Skin of body (tissue), 2 donors: ENCODE data around the gene ADAT1. TPM values are rescaled to one million over a fixed set of nuclear protein-coding genes. Genes with fewer than 3 reads are reported as not detected.
"Not testable (repeated sequence)": the region's sequence is repeated elsewhere in the genome, so short reads cannot be mapped to it uniquely, and the experiment has no call there.

ENCODE experiments used
- DNase-seq: peaks from one replicate; lab custom pipeline; 2025; lab: John Stamatoyannopoulos, UW
- total RNA-seq: library from RNA; depleted of rRNA; stranded (reverse); fragments of >200 nt; gene quantifications from one replicate; pipeline ENCODE4 v1.2.3, GENCODE V29; 2014

Gene ADAT1
- total RNA-seq, 1 donor from 2014 or later, result 30.3 TPM

- no peak for DNase-seq
Measured at GRCh38 chr16:75620326-75621169, 2.5 kb downstream of the ADAT1 start.

DNA sequence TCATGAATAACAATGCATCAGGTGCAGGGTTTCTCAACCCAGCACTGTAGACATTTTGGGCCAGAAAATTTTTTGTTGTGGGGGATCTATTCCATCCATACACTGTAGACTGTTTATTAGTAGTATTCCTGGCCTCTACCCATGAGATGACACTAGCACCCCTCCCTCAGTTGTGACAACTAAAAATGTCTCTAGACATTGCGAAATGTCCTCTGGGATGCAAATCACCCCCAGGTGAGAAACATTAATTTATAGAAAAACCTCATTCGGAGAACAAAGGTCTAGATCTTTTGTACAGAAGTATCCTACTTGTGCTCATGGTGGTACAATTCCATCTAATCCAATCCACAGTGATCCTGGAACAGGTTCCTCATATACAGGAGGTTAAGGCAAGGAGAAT lies 4.3 kb downstream of the ADAT1 start:
- no peak for DNase-seq

DNA sequence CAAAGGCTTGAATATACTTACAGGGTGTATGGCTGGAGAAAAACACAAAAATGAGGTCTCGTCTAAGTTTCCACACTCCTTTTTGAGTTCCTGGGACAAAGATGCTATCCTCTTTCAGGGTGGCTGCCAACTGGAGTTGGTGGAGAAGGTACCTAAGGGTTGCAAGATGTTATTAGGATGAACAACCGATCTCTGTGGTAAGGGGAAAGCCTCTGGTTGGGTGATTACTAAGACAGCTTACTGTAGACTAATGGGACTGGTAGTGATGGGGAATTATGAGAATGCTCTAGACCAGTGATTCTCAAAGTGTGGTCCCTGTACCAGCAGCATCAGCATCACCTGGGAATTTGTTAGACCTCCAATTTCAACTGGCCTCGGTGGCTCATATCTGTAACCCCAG lies 6.0 kb downstream of the ADAT1 start:
- DNase-seq, result no peak

GRCh38 chr16:75616521-75617010 lies 6.5 kb downstream of the ADAT1 start:
- DNase-seq, result no peak

DNA sequence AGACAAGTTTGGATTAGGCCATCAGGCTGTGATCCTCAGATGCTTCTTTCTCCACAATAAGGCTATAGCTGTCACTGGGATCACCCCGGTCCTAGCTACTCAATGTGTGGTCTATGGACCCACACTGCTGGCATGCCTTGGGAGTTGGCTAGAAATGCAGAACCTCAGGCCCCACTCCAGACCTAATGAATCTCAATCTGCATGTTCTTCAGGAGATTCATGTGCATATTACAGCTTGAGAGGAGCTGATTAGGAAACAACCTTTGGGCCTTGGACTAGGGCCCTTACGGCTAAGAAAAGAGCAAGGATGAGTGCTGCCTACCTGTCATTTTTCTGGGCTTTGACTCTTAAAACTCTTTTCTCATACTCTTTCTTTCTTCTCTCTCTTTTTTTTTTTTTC lies 7.5 kb downstream of the ADAT1 start:
- no peak for DNase-seq

DNA sequence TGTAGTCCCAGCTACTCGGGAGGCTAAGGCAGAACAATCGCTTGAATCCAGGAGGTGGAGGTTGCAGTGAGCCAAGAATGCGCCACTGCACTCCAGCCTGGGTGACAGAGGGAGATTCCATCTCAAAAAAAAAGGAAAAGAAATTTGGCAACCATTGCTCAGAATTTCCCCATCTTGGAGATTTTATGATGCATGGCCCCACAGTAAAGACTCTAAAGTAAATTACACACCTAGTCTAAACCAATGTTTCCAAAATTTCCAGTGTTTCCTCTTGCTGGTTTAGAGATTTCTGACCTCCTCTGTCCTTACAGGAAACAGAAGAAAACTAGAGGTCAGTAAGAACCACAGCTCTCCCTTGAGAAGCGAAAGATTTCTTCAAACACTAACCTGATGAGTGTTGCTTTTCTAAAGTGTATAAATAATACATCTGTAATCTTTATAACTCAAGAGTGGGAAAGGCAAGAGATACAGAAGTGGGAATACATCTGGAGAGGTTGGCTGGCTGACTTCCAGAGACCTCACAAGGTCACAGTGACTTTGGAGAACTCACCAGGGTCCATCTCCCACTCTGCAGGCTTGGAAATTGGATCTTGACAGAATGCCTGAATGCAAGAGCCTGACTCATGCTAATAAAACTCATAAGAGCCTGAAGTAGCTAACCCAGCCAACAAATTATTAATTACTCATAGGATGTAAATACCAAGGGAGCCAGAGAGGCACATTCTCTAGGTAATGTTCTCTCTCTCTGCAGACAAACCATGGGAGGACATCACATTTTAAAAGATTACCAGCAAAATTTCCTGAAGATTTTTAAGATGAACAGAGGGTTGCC lies 8.8 kb downstream of the ADAT1 start:
- no peak for DNase-seq

DNA sequence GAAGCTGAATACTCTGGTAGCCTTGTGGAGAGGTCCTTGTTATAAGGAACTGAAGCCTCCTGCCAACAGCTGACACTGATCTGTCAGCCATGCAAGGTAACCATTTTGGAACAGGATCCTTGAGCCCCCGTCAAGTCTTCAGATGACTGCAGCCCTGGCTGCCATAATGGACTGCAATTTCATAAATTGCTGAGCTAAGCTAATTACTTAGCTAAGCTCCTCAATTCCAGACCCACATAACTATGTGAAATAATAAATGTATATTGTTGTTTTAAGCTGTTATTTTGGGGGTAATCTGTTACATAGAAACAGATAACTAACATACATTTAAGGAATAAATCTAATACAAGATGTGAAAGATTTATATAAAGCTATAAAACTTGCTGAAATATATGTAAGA lies 16.6 kb downstream of the ADAT1 start:
- no peak for DNase-seq

- no peak for DNase-seq
Measured at GRCh38 chr16:75603241-75603640, 19.8 kb downstream of the ADAT1 start.

GRCh38 chr16:75599452-75600277 lies 23.4 kb downstream of the ADAT1 start:
- no peak for DNase-seq

DNA sequence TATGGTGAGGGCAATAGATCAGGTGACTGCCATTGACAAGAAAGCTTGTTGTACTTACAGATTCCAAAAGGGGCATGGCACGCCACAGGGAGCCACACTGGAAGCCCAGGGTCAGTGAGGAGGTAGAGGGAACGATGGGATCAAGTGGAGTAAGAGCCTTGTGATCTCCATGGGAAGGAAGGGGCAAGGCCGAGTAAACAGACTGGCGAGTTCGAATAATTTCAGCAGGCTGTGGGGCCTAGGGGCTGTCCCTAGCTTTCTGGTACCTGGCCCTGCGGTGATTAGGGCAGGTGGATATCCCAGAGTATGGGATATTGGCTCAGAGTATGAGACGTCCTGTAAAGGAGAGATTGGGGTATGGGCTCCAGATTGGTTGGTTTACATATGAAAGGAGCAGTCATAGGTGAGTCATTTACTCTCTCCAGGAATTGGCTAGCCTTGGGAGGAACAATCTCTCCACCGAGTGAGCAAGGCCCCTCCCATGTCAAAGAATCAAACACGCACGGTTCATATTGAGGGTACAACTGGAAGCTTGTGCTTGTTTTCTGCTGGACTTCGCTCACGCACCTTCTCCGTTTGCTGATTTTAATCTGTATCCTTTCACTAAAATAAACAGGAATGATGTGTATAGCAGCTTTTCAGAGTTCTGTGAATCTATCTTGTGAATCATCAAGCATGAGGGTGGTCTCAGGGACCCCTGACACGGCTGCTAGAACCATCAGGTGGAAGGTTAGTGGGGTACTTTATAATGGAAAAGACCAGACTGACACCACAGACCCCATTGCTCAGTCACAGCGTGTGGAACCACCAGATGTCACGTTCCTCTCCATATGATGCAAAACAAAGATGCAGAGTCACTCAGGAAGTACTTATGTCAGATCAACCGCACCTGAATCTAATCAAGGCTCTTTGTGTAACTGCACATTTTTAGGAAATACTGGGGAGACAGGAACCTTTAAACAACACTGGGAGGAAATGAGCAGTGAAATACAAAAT lies 29.0 kb downstream of the ADAT1 start:
- DNase-seq, result peak; percentile 28

DNA sequence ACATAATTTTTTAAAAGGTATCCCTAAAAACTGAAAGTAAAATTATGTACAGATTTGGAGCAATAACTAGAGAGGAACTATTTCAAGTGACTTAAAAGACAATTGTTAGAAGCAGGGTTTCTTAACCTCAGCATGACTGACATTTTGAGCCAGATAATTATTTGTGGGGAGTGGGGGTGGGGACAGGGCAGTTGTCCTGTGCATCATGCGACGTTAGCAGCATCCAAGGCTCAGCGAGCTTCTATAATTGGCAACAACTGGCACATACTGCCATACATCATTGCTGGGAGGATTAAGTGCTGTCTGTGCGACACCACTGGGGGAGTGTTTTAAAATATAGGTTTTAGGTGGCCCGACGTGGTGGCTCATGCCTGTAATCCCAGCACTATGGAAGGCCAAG lies 29.8 kb downstream of the ADAT1 start:
- no peak for DNase-seq

- DNase-seq, result not testable (repeated sequence)
Measured at GRCh38 chr16:75591927-75592326, 31.2 kb downstream of the ADAT1 start.

- DNase-seq, result peak; percentile 87
Measured at GRCh38 chr16:75590920-75591843, 31.9 kb downstream of the ADAT1 start.

DNA sequence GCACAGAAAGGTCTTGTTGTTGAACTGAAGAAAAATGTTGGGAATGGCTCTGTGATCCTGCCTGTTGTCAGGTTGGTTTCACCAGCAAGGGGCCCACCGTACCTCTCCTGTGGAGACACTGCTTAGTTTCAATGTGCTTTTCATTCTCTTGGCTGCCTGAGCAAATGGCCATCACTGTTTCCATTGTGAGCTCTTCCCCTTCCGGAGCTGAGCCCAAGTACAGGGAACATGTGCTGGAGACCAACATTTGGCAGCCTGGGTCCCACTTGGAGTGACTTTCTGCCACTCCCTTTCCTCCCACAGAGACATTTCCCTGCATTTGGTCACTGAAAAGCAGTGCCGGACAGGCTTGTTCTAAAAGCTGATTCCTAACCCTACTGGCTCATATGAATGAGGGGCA lies 33.8 kb downstream of the ADAT1 start:
- DNase-seq, result peak; percentile 50

- no peak for DNase-seq
Measured at GRCh38 chr16:75588716-75589115, 34.4 kb downstream of the ADAT1 start.

GRCh38 chr16:75584108-75584507 lies 39.0 kb downstream of the ADAT1 start:
- DNase-seq, result no peak

- DNase-seq, result no peak
Measured at GRCh38 chr16:75579281-75579834, 43.7 kb downstream of the ADAT1 start.

- no peak for DNase-seq
Measured at GRCh38 chr16:75578725-75579124, 44.4 kb downstream of the ADAT1 start.

DNA sequence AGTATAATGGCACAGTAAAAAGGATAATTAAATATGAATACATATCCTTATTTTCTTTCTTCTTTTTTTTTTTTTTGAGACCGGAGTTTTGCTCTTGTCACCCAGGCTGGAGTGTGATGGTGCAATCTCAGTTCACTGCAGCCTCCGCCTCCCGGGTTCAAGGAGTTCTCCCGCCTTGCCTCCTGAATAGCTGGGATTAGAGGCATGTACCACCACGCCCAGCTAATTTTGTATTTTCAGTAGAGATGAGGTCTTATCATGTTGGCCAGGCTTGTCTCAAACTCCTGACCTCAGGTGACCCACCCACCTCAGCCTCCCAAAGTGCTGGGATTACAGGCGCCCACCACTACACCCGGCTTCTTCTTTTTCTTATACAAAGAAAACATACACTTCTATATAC lies 44.9 kb downstream of the ADAT1 start:
- DNase-seq, result no peak
